WTC11 (cell line): ENCODE data around the gene RASAL3. TPM values are rescaled to one million over a fixed set of nuclear protein-coding genes. Genes with fewer than 3 reads are reported as not detected.

Source experiments
- ATAC-seq: fragments of 200-7000 bp; cut with Tn5 transposase; 2 replicates; pipeline ENCODE4 v1.10.0; 2021; ENCODE audit warnings: mild to moderate bottlenecking, moderate library complexity
- CTCF ChIA-PET: fragments of 300-600 bp; sonication (Branson Sonifier 250); formaldehyde crosslinking; loops from one replicate; lab custom pipeline; 2021; ENCODE audit warnings: antibody characterized with exemption; lab: Charles Lee
- POLR2A ChIA-PET: fragments of 350-600 bp; sonication (Branson Sonifier 250); formaldehyde crosslinking; loops from one replicate; lab custom pipeline; 2021; ENCODE audit warnings: antibody characterized with exemption; lab: Charles Lee
- DNase-seq: peaks from one replicate; pipeline ENCODE4 v3.0.0; 2021; ENCODE audit warnings: low spot score
- H3K27ac Mint-ChIP-seq: 2 replicates; pipeline ENCODE4 v1.8.0; 2021; ENCODE audit warnings: mixed read lengths
- H3K27me3 Mint-ChIP-seq: 2 replicates; pipeline ENCODE4 v1.8.0; 2021; ENCODE audit warnings: low read depth, mild to moderate bottlenecking, moderate library complexity, mixed read lengths
- H3K36me3 Mint-ChIP-seq: 2 replicates; pipeline ENCODE4 v1.8.0; 2021; ENCODE audit warnings: mixed read lengths
- H3K4me1 Mint-ChIP-seq: 2 replicates; pipeline ENCODE4 v1.8.0; 2022; ENCODE audit warnings: mixed read lengths
- H3K4me3 Mint-ChIP-seq: 2 replicates; pipeline ENCODE4 v1.8.0; 2021; ENCODE audit warnings: mild to moderate bottlenecking, moderate library complexity, mixed read lengths
- H3K9me3 Mint-ChIP-seq: 2 replicates; pipeline ENCODE4 v1.8.0; 2021; ENCODE audit warnings: mixed read lengths
- AFF4 ChIP-seq: sonication (generic); formaldehyde crosslinking; IDR thresholded peaks from 2 replicates; pipeline ENCODE4 v1.8.1; 2023; ENCODE audit warnings: mild to moderate bottlenecking, missing genetic modification reagents, borderline replicate concordance
- AR ChIP-seq: fragments of 250-450 bp; sonication (Bioruptor Pico); IDR thresholded peaks from 2 replicates; pipeline ENCODE4 v1.9.0; 2021; ENCODE audit warnings: mild to moderate bottlenecking
- ATF1 ChIP-seq: sonication (generic); formaldehyde crosslinking; IDR thresholded peaks from 2 replicates; pipeline ENCODE4 v1.8.1; 2023; ENCODE audit warnings: mild to moderate bottlenecking, moderate library complexity, missing genetic modification reagents
- ATF2 ChIP-seq: sonication (generic); formaldehyde crosslinking; IDR thresholded peaks from 2 replicates; pipeline ENCODE4 v1.8.1; 2022; ENCODE audit warnings: low read depth, missing genetic modification reagents, borderline replicate concordance
- CREM ChIP-seq: sonication (generic); formaldehyde crosslinking; IDR thresholded peaks from 2 replicates; pipeline ENCODE4 v1.8.1; 2022; ENCODE audit warnings: mild to moderate bottlenecking, missing genetic modification reagents, moderate library complexity
- CTCF ChIP-seq: fragments of 200-600 bp; IDR thresholded peaks from 2 replicates; pipeline ENCODE4 v1.8.0; 2022; ENCODE audit warnings: antibody characterized with exemption
- E2F5 ChIP-seq: sonication (generic); formaldehyde crosslinking; IDR thresholded peaks from 2 replicates; pipeline ENCODE4 v1.8.1; 2022; ENCODE audit warnings: mild to moderate bottlenecking, moderate library complexity, missing genetic modification reagents
- ELF4 ChIP-seq: sonication (generic); formaldehyde crosslinking; IDR thresholded peaks from 2 replicates; pipeline ENCODE4 v1.8.1; 2022; ENCODE audit warnings: low read depth, mild to moderate bottlenecking, moderate library complexity, missing genetic modification reagents
- FOXP1 ChIP-seq: sonication (generic); formaldehyde crosslinking; IDR thresholded peaks from 2 replicates; pipeline ENCODE4 v1.8.0; 2022; ENCODE audit warnings: missing genetic modification reagents, mild to moderate bottlenecking, moderate library complexity, borderline replicate concordance
- KAT7 ChIP-seq: sonication (generic); formaldehyde crosslinking; IDR thresholded peaks from 2 replicates; pipeline ENCODE4 v1.8.1; 2023; ENCODE audit warnings: missing genetic modification reagents, mild to moderate bottlenecking, borderline replicate concordance
- MXD4 ChIP-seq: fragments of 250-450 bp; sonication (Bioruptor Pico); IDR thresholded peaks from 2 replicates; pipeline ENCODE4 v1.8.0; 2021; ENCODE audit warnings: mild to moderate bottlenecking, moderate library complexity, borderline replicate concordance
- MYBL2 ChIP-seq: sonication (generic); formaldehyde crosslinking; IDR thresholded peaks from 2 replicates; pipeline ENCODE4 v1.8.1; 2023; ENCODE audit warnings: mild to moderate bottlenecking, moderate library complexity, missing genetic modification reagents
- SMAD3 ChIP-seq: sonication (generic); formaldehyde crosslinking; IDR thresholded peaks from 2 replicates; pipeline ENCODE4 v1.8.0; 2022; ENCODE audit warnings: missing genetic modification reagents, mild to moderate bottlenecking, borderline replicate concordance
- TCF7 ChIP-seq: sonication (generic); formaldehyde crosslinking; IDR thresholded peaks from 2 replicates; pipeline ENCODE4 v1.8.0; 2022; ENCODE audit warnings: mild to moderate bottlenecking, low read depth, missing genetic modification reagents, moderate library complexity
- TEAD1 ChIP-seq: sonication (generic); formaldehyde crosslinking; IDR thresholded peaks from 2 replicates; pipeline ENCODE4 v1.8.0; 2022; ENCODE audit warnings: mild to moderate bottlenecking, missing genetic modification reagents
- TP53 ChIP-seq: sonication (generic); formaldehyde crosslinking; IDR thresholded peaks from 2 replicates; pipeline ENCODE4 v1.8.1; 2023; ENCODE audit warnings: mild to moderate bottlenecking, missing genetic modification reagents
- ZNF232 ChIP-seq: sonication (generic); formaldehyde crosslinking; IDR thresholded peaks from 2 replicates; pipeline ENCODE4 v1.8.0; 2022; ENCODE audit warnings: mild to moderate bottlenecking, missing genetic modification reagents
- ZNF263 ChIP-seq: sonication (generic); formaldehyde crosslinking; IDR thresholded peaks from 2 replicates; pipeline ENCODE4 v1.8.1; 2022; ENCODE audit warnings: low read depth, mild to moderate bottlenecking, moderate library complexity, missing genetic modification reagents
- ZNF416 ChIP-seq: fragments of 250-450 bp; sonication (Bioruptor Pico); IDR thresholded peaks from 2 replicates; pipeline ENCODE4 v1.9.0; 2021; ENCODE audit warnings: mild to moderate bottlenecking, inconsistent platforms
- ZNF423 ChIP-seq: fragments of 250-450 bp; sonication (Bioruptor Pico); IDR thresholded peaks from 2 replicates; pipeline ENCODE4 v2.1.2; 2022; ENCODE audit warnings: mild to moderate bottlenecking, moderate library complexity
- total RNA-seq: library from RNA; stranded (reverse); gene quantifications from 3 replicates; pipeline ENCODE4 v1.2.3, GENCODE V29; 2021

Gene RASAL3
- total RNA-seq, 1 experiment from 2014 or later: 1.6 TPM

GRCh38 chr19:15429825-15430467, 34.4 kb downstream of the RASAL3 start:
- ATAC-seq: no peak
- H3K4me1 Mint-ChIP-seq: peaks cover 17% of the 10 kb centered on the region
- TF ChIP-seq MYBL2: no peak
- TF ChIP-seq ZNF232 (CRISPR knock-in tag): no peak
- TF ChIP-seq SMAD3: no peak
- TF ChIP-seq CTCF: no peak
- no peak for TF ChIP-seq KAT7 (CRISPR knock-in tag)
- TF ChIP-seq TCF7: no peak
- no peak for TF ChIP-seq CREM
- TF ChIP-seq FOXP1 (CRISPR knock-in tag): no peak
- no peak for TF ChIP-seq AFF4 (CRISPR knock-in tag)
- TF ChIP-seq ATF2: no peak
- no peak for TF ChIP-seq E2F5 (CRISPR knock-in tag)
- TF ChIP-seq ZNF423: no peak
- no peak for TF ChIP-seq ZNF263 (CRISPR knock-in tag)
- TF ChIP-seq ATF1 (CRISPR knock-in tag): no peak
- TF ChIP-seq ZNF416: no peak
- no peak for TF ChIP-seq AR (CRISPR knock-in tag)
- TF ChIP-seq TP53 (CRISPR knock-in tag): no peak
- no peak for TF ChIP-seq ELF4 (CRISPR knock-in tag)
- no peak for TF ChIP-seq MXD4 (CRISPR knock-in tag)
- TF ChIP-seq TEAD1 (CRISPR knock-in tag): no peak
- TF ChIP-seq, all 79 proteins: peak for 0
- H3K36me3 Mint-ChIP-seq: peaks cover 16% of the 10 kb centered on the region
- H3K27me3 Mint-ChIP-seq: no peaks in the 10 kb centered on the region; the same call in 1 of the 2 replicates
- POLR2A ChIA-PET: no interaction called here
- H3K27ac Mint-ChIP-seq: no peak overlapping the region
- CTCF ChIA-PET: interaction anchor here (2.6 kb wide), 1 partner anchor 10 kb away, joined by 14 read pairs; the partner anchor contains the start of gene AKAP8L
- no peak for DNase-seq
- no peaks in the 10 kb centered on the region for H3K9me3 Mint-ChIP-seq
- peak overlapping the region; percentile 93; the same call in 1 of the 2 replicates for H3K4me3 Mint-ChIP-seq
